Esophagus muscularis mucosa (tissue), 4 donors: ENCODE results near the gene MBOAT2. TPM values are rescaled to one million over a fixed set of nuclear protein-coding genes. Genes with fewer than 3 reads are reported as not detected.

Experiments used
- DNase-seq: peaks from one replicate; pipeline ENCODE4 v3.0.0-alpha.2; 2017; ENCODE audit errors: extremely low spot score
- H3K27ac ChIP-seq, 4 donors: fragments of 200-600 bp; sonication (generic); replicated peaks in 1 of 4; 1 replicate in 3 of 4; 2 replicates in 1 of 4; pipeline ENCODE4 v1.5.1; 2016 to 2019; ENCODE audit warnings: mild to moderate bottlenecking in 1 of 4
- H3K27me3 ChIP-seq, 4 donors: fragments of 200-600 bp; sonication (generic); one replicate each; pipeline versions ENCODE4 v1.5.1 to v1.6.0; 2016 to 2019
- H3K36me3 ChIP-seq, 4 donors: fragments of 200-600 bp; sonication (generic); one replicate each; pipeline ENCODE4 v1.5.1; 2016 to 2019
- H3K4me1 ChIP-seq, 4 donors: fragments of 200-600 bp; sonication (generic); one replicate each; pipeline ENCODE4 v1.5.1; 2016 to 2019
- H3K4me3 ChIP-seq, 4 donors: fragments of 200-600 bp; sonication (generic); 1 replicate in 2 of 4; 2 replicates in 2 of 4; pipeline ENCODE4 v1.5.1; 2016 to 2019; ENCODE audit warnings: mild to moderate bottlenecking in 4 of 4, moderate library complexity in 1 of 4
- H3K9me3 ChIP-seq, 4 donors: fragments of 200-600 bp; sonication (generic); 1 replicate in 3 of 4; 2 replicates in 1 of 4; pipeline ENCODE4 v1.5.1; 2016 to 2019
- CTCF ChIP-seq, 3 experiments: fragments of 200-600 bp in 2 of 3; fragments of 450-650 bp in 1 of 3; sonication (generic) in 2 of 3; IDR thresholded peaks; one replicate each; pipeline ENCODE4 v1.5.1; 2017 to 2019; ENCODE audit warnings: antibody characterized with exemption in 3 of 3, mild to moderate bottlenecking in 2 of 3, moderate library complexity in 1 of 3
- EP300 ChIP-seq: sonication (generic); formaldehyde crosslinking; IDR thresholded peaks from one replicate; pipeline ENCODE4 v1.6.1; 2017; ENCODE audit warnings: antibody characterized with exemption
- POLR2A ChIP-seq: fragments of 450-650 bp; IDR thresholded peaks from one replicate; pipeline ENCODE4 v1.6.1; 2017; ENCODE audit warnings: antibody characterized with exemption, moderate library complexity, mild to moderate bottlenecking, low read depth
- POLR2AphosphoS5 ChIP-seq, 2 donors: sonication (generic); formaldehyde crosslinking; IDR thresholded peaks; one replicate each; pipeline ENCODE4 v1.6.1; 2017; ENCODE audit warnings: antibody characterized with exemption in 2 of 2
- WGBS: methylation state at CpG from one replicate; pipeline ENCODE4 v1.1.5; 2018; 5-methylcytosine and 5-hydroxymethylcytosine counted together
- intact Hi-C: fragments of 100-400 bp; cut with DNase I; formaldehyde crosslinking; loops from one replicate; pipeline ENCODE4 v1.15.1; 2023
- total RNA-seq, 4 donors: library from RNA; depleted of rRNA; stranded (reverse); fragments of >200 nt; gene quantifications; one replicate each; pipeline versions ENCODE4 v1.1.0 to v1.2.1, GENCODE V29; 2016

The MBOAT2 gene
- total RNA-seq, 4 donors from 2014 or later, result 14.1 to 19.9 (median 17.0) TPM

DNA sequence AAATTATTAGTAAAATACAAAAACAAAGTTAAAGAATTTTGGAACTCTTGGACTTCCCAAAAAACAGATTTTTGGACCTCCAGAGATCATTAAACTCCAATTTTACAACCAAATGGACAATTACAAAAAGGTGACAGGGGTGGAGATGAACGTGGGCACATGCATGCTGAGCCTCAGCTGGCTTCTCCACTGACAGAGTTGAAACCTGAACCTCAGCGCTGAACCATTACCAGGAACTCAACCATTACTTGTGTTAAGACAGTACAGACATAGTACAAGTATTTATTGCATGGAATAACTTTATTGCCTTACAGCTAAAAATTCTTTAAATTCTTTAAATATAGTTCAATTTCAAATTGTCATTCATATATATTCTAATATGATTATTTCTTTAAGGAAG lies 133.0 kb downstream of the MBOAT2 start:
- TF ChIP-seq EP300 (no peak), POLR2A (no peak), CTCF (IDR thresholded peaks at IDR 0.05) (no peak), POLR2AphosphoS5 (IDR thresholded peaks at IDR 0.05) (no peak)
- 76% methylated on average over 2 of the region's 2 CpGs for WGBS
- Histone ChIP-seq H3K4me3 (no peak overlapping the region), H3K27ac (no peak overlapping the region), H3K9me3 (no peaks in the 10 kb centered on the region), H3K4me1 (peaks cover 0 to 4% (median 0%) of the 10 kb centered on the region in 4 donors), H3K27me3 (no peaks in the 10 kb centered on the region), H3K36me3 (peaks cover 0 to 8% (median 0%) of the 10 kb centered on the region in 4 donors)
- no peak for DNase-seq
- intact Hi-C loops, result no loop called here

DNA sequence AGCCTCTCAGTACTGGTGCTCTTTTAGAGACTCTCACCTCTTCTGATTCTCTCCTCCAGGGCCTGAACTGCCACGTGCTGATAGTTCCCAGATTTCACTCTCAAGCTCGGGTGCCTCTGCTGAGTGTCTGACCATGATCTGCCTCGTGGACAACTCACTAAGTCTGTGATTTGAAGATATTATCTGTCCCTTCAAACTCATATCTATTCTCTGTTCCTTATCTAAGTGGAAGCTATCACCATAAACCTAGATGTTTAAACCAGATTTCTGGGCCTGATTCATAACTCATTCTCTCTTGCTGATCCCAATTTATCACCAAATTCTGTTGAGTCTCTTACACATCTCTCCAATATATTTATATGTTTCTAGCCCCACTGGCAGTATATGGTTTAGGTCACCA lies 136.1 kb downstream of the MBOAT2 start:
- no peak overlapping the region for H3K27ac ChIP-seq
- peaks cover 0 to 19% (median 0%) of the 10 kb centered on the region in 4 donors for H3K36me3 ChIP-seq
- no peaks in the 10 kb centered on the region for H3K27me3 ChIP-seq
- no peaks in the 10 kb centered on the region for H3K4me1 ChIP-seq
- 71% methylated on average over 3 of the region's 3 CpGs for WGBS
- H3K9me3 ChIP-seq, result no peaks in the 10 kb centered on the region
- intact Hi-C loops, result no loop called here
- no peak for TF ChIP-seq EP300
- TF ChIP-seq POLR2A, result no peak
- H3K4me3 ChIP-seq, result no peak overlapping the region
- DNase-seq, result no peak

GRCh38 chr2:8863331-8863953 lies 140.0 kb downstream of the MBOAT2 start:
- no peak overlapping the region for H3K4me3 ChIP-seq
- H3K27me3 ChIP-seq, result no peaks in the 10 kb centered on the region
- DNase-seq, result no peak
- 82% methylated on average over 10 of the region's 10 CpGs for whole genome bisulfite sequencing
- no peaks in the 10 kb centered on the region for H3K9me3 ChIP-seq
- no peak overlapping the region for H3K27ac ChIP-seq
- H3K36me3 ChIP-seq, result peaks cover 0 to 31% (median 0%) of the 10 kb centered on the region in 4 donors
- no peak for TF ChIP-seq EP300
- no peak for TF ChIP-seq POLR2AphosphoS5 (IDR thresholded peaks at IDR 0.05)
- TF ChIP-seq CTCF (IDR thresholded peaks at IDR 0.05), result no peak
- no peak for TF ChIP-seq POLR2A
- H3K4me1 ChIP-seq, result no peaks in the 10 kb centered on the region
- intact Hi-C loops, result no loop called here

- Histone ChIP-seq H3K4me1 (no peaks in the 10 kb centered on the region), H3K9me3 (no peaks in the 10 kb centered on the region), H3K4me3 (no peak overlapping the region), H3K36me3 (peaks cover 0 to 33% (median 0%) of the 10 kb centered on the region in 4 donors), H3K27ac (no peak overlapping the region), H3K27me3 (no peaks in the 10 kb centered on the region)
- 94% methylated on average over 7 of the region's 7 CpGs for WGBS
- intact Hi-C loops, result no loop called here
- TF ChIP-seq CTCF (IDR thresholded peaks at IDR 0.05) (no peak), POLR2AphosphoS5 (IDR thresholded peaks at IDR 0.05) (no peak), EP300 (no peak), POLR2A (no peak)
- DNase-seq, result no peak
Observed at GRCh38 chr2:8862230-8862629, 141.3 kb downstream of the MBOAT2 start.

DNA sequence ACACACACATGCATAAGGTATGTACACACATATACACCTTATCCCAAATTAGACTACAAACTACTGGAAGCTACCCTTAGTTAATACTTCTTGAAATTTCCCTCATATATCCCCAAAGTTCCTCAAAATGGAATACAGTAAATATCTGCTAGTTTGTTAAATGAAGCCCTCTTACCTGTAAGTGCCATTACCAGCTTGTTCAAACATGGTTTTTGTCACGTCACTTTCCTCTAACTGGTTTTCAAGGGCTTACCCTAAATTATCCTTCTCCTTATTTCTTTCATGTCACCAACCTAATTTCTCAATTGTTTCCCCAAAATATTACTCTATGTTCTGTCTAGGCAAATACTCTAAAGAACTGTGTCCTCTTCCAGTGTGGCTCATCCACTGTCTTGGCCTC lies 141.7 kb downstream of the MBOAT2 start:
- Histone ChIP-seq H3K27ac (no peak overlapping the region), H3K4me3 (no peak overlapping the region), H3K4me1 (no peaks in the 10 kb centered on the region), H3K36me3 (peaks cover 0 to 33% (median 0%) of the 10 kb centered on the region in 4 donors), H3K9me3 (no peaks in the 10 kb centered on the region), H3K27me3 (no peaks in the 10 kb centered on the region)
- no peak for DNase-seq
- intact Hi-C loops, result no loop called here
- WGBS, result 96% methylated on average over 1 of the region's 1 CpG
- TF ChIP-seq POLR2AphosphoS5 (IDR thresholded peaks at IDR 0.05), result no peak
- no peak for TF ChIP-seq CTCF (IDR thresholded peaks at IDR 0.05)
- TF ChIP-seq POLR2A, result no peak
- TF ChIP-seq EP300, result no peak
